Hepatocyte (in vitro differentiated cells): ENCODE data around the gene LRGUK. TPM values are rescaled to one million over a fixed set of nuclear protein-coding genes. Genes with fewer than 3 reads are reported as not detected.
"Not testable (repeated sequence)": the region's sequence is repeated elsewhere in the genome, so short reads cannot be mapped to it uniquely, and the experiment has no call there.

Experiments used
- DNase-seq: peaks from one replicate; pipeline ENCODE4 v3.0.0-alpha.2; 2016; ENCODE audit warnings: low spot score
- H2AFZ ChIP-seq: fragments of 200-600 bp; sonication (generic); 2 replicates; pipeline ENCODE4 v1.6.0; 2016; ENCODE audit warnings: antibody characterized with exemption, mild to moderate bottlenecking
- H3K27ac ChIP-seq: fragments of 200-600 bp; sonication (generic); 2 replicates; pipeline ENCODE4 v1.5.1; 2016; ENCODE audit warnings: mild to moderate bottlenecking
- H3K27me3 ChIP-seq: fragments of 200-600 bp; sonication (generic); 2 replicates; pipeline ENCODE4 v1.6.1; 2016
- H3K36me3 ChIP-seq: fragments of 200-600 bp; sonication (generic); replicated peaks from 2 replicates; pipeline ENCODE4 v1.5.1; 2016; ENCODE audit warnings: low read depth; ENCODE audit not compliant: insufficient read depth
- H3K4me1 ChIP-seq: fragments of 200-600 bp; sonication (generic); 2 replicates; pipeline ENCODE4 v1.5.1; 2016; ENCODE audit warnings: mild to moderate bottlenecking, moderate library complexity; ENCODE audit not compliant: insufficient read depth
- H3K4me2 ChIP-seq: fragments of 200-600 bp; sonication (generic); 2 replicates; pipeline ENCODE4 v1.6.0; 2016
- H3K4me3 ChIP-seq: fragments of 200-600 bp; sonication (generic); 2 replicates; pipeline ENCODE4 v1.5.1; 2016; ENCODE audit warnings: mild to moderate bottlenecking
- H3K79me2 ChIP-seq: fragments of 200-600 bp; sonication (generic); 2 replicates; pipeline ENCODE4 v1.6.0; 2017; ENCODE audit warnings: mild to moderate bottlenecking
- H3K9me2 ChIP-seq: fragments of 200-600 bp; sonication (generic); replicated peaks from 2 replicates; pipeline ENCODE4 v1.6.0; 2017; ENCODE audit warnings: mild to moderate bottlenecking; ENCODE audit not compliant: insufficient read depth
- H3K9me3 ChIP-seq: fragments of 200-600 bp; sonication (generic); 2 replicates; pipeline ENCODE4 v1.5.1; 2016; ENCODE audit warnings: low read depth, mild to moderate bottlenecking
- H4K20me1 ChIP-seq: fragments of 200-600 bp; sonication (generic); 2 replicates; pipeline ENCODE4 v1.6.0; 2016; ENCODE audit warnings: mild to moderate bottlenecking; ENCODE audit not compliant: insufficient read depth, poor library complexity, severe bottlenecking
- CTCF ChIP-seq: fragments of 200-600 bp; sonication (generic); IDR thresholded peaks from 2 replicates; pipeline ENCODE4 v1.5.1; 2016; ENCODE audit warnings: antibody characterized with exemption, mild to moderate bottlenecking; ENCODE audit not compliant: poor library complexity
- EZH2 ChIP-seq: fragments of 200-600 bp; sonication (generic); IDR thresholded peaks from 2 replicates; pipeline ENCODE4 v1.6.1; 2016; ENCODE audit warnings: antibody characterized with exemption, mild to moderate bottlenecking, borderline replicate concordance
- EZH2phosphoT487 ChIP-seq: fragments of 200-600 bp; sonication (generic); IDR thresholded peaks from one replicate; pipeline ENCODE4 v1.6.1; 2018; ENCODE audit warnings: antibody characterized with exemption, mild to moderate bottlenecking, low read depth, moderate library complexity; ENCODE audit not compliant: unreplicated experiment, severe bottlenecking
- WGBS: methylation state at CpG from one replicate; pipeline ENCODE4 v1.1.6; 2016; ENCODE audit warnings: low lambda C conversion rate; ENCODE audit errors: missing lambda C conversion rate; 5-methylcytosine and 5-hydroxymethylcytosine counted together
- polyA plus RNA-seq: library from polyadenylated mRNA; unstranded; fragments of >200 nt; fragmentation: Nextera tagmentation; extraction: Ambion mirVana; gene quantifications from 2 replicates; pipeline ENCODE4 v1.2.1, GENCODE V29; 2016
- total RNA-seq: library from RNA; depleted of rRNA; stranded (reverse); fragments of >200 nt; gene quantifications from 2 replicates; pipeline ENCODE4 v1.2.3, GENCODE V29; 2014

Gene LRGUK
- total and polyA plus RNA-seq, 2 experiments from 2014 or later: 0.73 TPM; not detected in 1

- DNase-seq: peak; percentile 30
Observed at GRCh38 chr7:134290286-134290685, 163.1 kb downstream of the LRGUK start.

GRCh38 chr7:134293002-134293740 is 166.0 kb downstream of the LRGUK start:
- Histone ChIP-seq H3K4me1 (peaks cover 8% of the 10 kb centered on the region), H3K27me3 (no peaks in the 10 kb centered on the region), H3K4me3 (no peak overlapping the region), H3K27ac (peak overlapping the region; percentile 17), H3K79me2 (no peaks in the 10 kb centered on the region), H4K20me1 (no peaks in the 10 kb centered on the region), H3K36me3 (no peaks in the 10 kb centered on the region), H3K9me2 (no peaks in the 10 kb centered on the region), H2AFZ (no peak overlapping the region), H3K9me3 (no peaks in the 10 kb centered on the region), H3K4me2 (peak overlapping the region; percentile 34)
- DNase-seq: peak; percentile 53
- TF ChIP-seq EZH2phosphoT487: peak; percentile 45
- no peak for TF ChIP-seq CTCF
- 79% methylated on average over 12 of the region's 12 CpGs for WGBS

More at GRCh38 chr7:134290286-134290685, 163.1 kb downstream of the LRGUK start:
- Histone ChIP-seq H3K9me2 (no peaks in the 10 kb centered on the region), H3K36me3 (no peaks in the 10 kb centered on the region), H2AFZ (no peak overlapping the region), H3K4me3 (no peak overlapping the region), H3K9me3 (no peaks in the 10 kb centered on the region), H4K20me1 (no peaks in the 10 kb centered on the region), H3K79me2 (no peaks in the 10 kb centered on the region), H3K4me1 (peaks cover 8% of the 10 kb centered on the region), H3K27me3 (no peaks in the 10 kb centered on the region), H3K27ac (no peak overlapping the region), H3K4me2 (no peak overlapping the region)
- TF ChIP-seq EZH2 (no peak), EZH2phosphoT487 (no peak), CTCF (no peak)
- 63% methylated on average over 3 of the region's 3 CpGs for WGBS

DNA sequence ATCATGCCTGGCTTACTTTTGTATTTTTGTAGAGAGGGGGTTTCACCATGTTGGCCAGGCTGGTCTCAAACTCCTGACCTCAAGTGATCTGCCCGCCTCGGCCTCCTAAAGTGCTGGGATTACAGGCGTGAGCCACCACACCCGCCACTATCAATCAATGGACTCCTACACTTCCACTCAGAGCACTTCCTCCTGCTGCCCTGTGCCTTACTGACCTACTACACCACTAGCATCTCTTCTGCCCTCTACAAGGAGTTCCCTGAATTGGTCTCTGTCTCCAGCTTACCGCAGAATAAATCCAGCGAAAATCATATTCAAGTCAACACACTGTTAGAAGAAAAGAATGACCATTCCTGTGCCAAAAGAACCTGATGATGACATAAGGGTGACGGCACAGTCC is 168.8 kb downstream of the LRGUK start:
- not testable (repeated sequence) for H3K4me1 ChIP-seq, H4K20me1 ChIP-seq, H3K4me3 ChIP-seq, H3K79me2 ChIP-seq, H3K9me3 ChIP-seq, H3K27ac ChIP-seq, DNase-seq, H3K36me3 ChIP-seq, H3K9me2 ChIP-seq, H2AFZ ChIP-seq, H3K4me2 ChIP-seq, H3K27me3 ChIP-seq
- 90% methylated on average over 7 of the region's 7 CpGs for WGBS

GRCh38 chr7:134297489-134297888 is 170.3 kb downstream of the LRGUK start:
- 96% methylated on average over 2 of the region's 2 CpGs for WGBS
- DNase-seq: no peak
- peaks cover 3% of the 10 kb centered on the region for H3K4me1 ChIP-seq

More at GRCh38 chr7:134297489-134297888, 170.3 kb downstream of the LRGUK start:
- Histone ChIP-seq H3K27ac (no peak overlapping the region), H4K20me1 (no peaks in the 10 kb centered on the region), H3K9me3 (no peaks in the 10 kb centered on the region), H3K9me2 (no peaks in the 10 kb centered on the region), H3K79me2 (no peaks in the 10 kb centered on the region), H3K27me3 (no peaks in the 10 kb centered on the region), H3K36me3 (no peaks in the 10 kb centered on the region), H3K4me2 (no peak overlapping the region), H3K4me3 (no peak overlapping the region), H2AFZ (no peak overlapping the region)
- TF ChIP-seq EZH2 (no peak), CTCF (no peak), EZH2phosphoT487 (no peak)
